HepG2 (cell line): ENCODE data around the gene NAV1. TPM values are rescaled to one million over a fixed set of nuclear protein-coding genes. Genes with fewer than 3 reads are reported as not detected.

ENCODE experiments used
- CBX2 ChIP-seq, 2 experiments: fragments of 200-600 bp in 1 of 2; sonication (generic); formaldehyde crosslinking in 1 of 2; IDR thresholded peaks; 2 replicates each; pipeline versions ENCODE4 v1.7.0 to v1.8.1; 2018 to 2022; ENCODE audit warnings: low read depth in 2 of 2, low read length in 1 of 2, mild to moderate bottlenecking in 1 of 2, missing genetic modification reagents in 1 of 2
- CHD2 ChIP-seq: IDR thresholded peaks from 2 replicates; pipeline ENCODE4 v1.6.1; 2011; ENCODE audit warnings: low read depth, low read length, improper control_type of control experiment
- CREM ChIP-seq, 2 experiments: sonication (generic) in 1 of 2; formaldehyde crosslinking in 1 of 2; IDR thresholded peaks; 2 replicates each; pipeline versions ENCODE4 v1.4.0 to v1.6.1; 2016 to 2020; ENCODE audit warnings: antibody characterized with exemption in 1 of 2, mild to moderate bottlenecking in 1 of 2, missing genetic modification reagents in 1 of 2
- GMEB2 ChIP-seq: IDR thresholded peaks from 2 replicates; pipeline ENCODE4 v1.6.1; 2016; ENCODE audit warnings: missing biosample characterization, missing genetic modification reagents, low read depth
- KDM5B ChIP-seq: sonication (generic); formaldehyde crosslinking; IDR thresholded peaks from 2 replicates; pipeline ENCODE4 v1.4.0; 2020; ENCODE audit warnings: missing genetic modification reagents, mild to moderate bottlenecking, borderline replicate concordance
- MED1 ChIP-seq: sonication (generic); formaldehyde crosslinking; IDR thresholded peaks from 2 replicates; pipeline ENCODE4 v1.4.0; 2020; ENCODE audit warnings: missing genetic modification reagents
- MEIS2 ChIP-seq: sonication (generic); formaldehyde crosslinking; IDR thresholded peaks from 2 replicates; pipeline ENCODE4 v1.9.0; 2021; ENCODE audit warnings: mild to moderate bottlenecking, missing genetic modification reagents
- NR0B2 ChIP-seq: sonication (generic); formaldehyde crosslinking; IDR thresholded peaks from 2 replicates; pipeline ENCODE4 v1.4.0; 2020; ENCODE audit warnings: mild to moderate bottlenecking, missing genetic modification reagents
- RAD51 ChIP-seq: fragments of 450-650 bp; IDR thresholded peaks from 2 replicates; pipeline ENCODE4 v1.6.1; 2016; ENCODE audit warnings: borderline replicate concordance
- STAT6 ChIP-seq: sonication (generic); formaldehyde crosslinking; IDR thresholded peaks from 2 replicates; pipeline ENCODE4 v1.4.0; 2020; ENCODE audit warnings: missing genetic modification reagents, mild to moderate bottlenecking, borderline replicate concordance
- THAP11 ChIP-seq: IDR thresholded peaks from 2 replicates; pipeline ENCODE4 v1.6.1; 2016; ENCODE audit warnings: missing biosample characterization, missing genetic modification reagents
- ZMYM2 ChIP-seq: sonication (generic); formaldehyde crosslinking; IDR thresholded peaks from 2 replicates; pipeline ENCODE4 v1.8.0; 2022; ENCODE audit warnings: mild to moderate bottlenecking, missing genetic modification reagents
- ZNF124 ChIP-seq: sonication (generic); formaldehyde crosslinking; IDR thresholded peaks from 2 replicates; pipeline ENCODE4 v1.4.0; 2020; ENCODE audit warnings: missing genetic modification reagents
- ZNF224 ChIP-seq: sonication (generic); formaldehyde crosslinking; IDR thresholded peaks from 2 replicates; pipeline ENCODE4 v1.5.0; 2020; ENCODE audit warnings: mild to moderate bottlenecking, missing genetic modification reagents
- ZNF256 ChIP-seq: sonication (generic); formaldehyde crosslinking; conservative IDR thresholded peaks from 2 replicates; pipeline ENCODE4 v1.4.0; 2020; ENCODE audit warnings: missing genetic modification reagents
- ZNF3 ChIP-seq: IDR thresholded peaks from 2 replicates; pipeline ENCODE4 v1.7.0; 2017; ENCODE audit warnings: inconsistent platforms
- ZNF557 ChIP-seq: sonication (generic); formaldehyde crosslinking; IDR thresholded peaks from 2 replicates; pipeline ENCODE4 v1.4.0; 2020; ENCODE audit warnings: missing genetic modification reagents
- ZNF574 ChIP-seq: sonication (generic); formaldehyde crosslinking; IDR thresholded peaks from 2 replicates; pipeline ENCODE4 v1.4.0; 2020; ENCODE audit warnings: missing genetic modification reagents
- ZNF577 ChIP-seq: sonication (generic); formaldehyde crosslinking; IDR thresholded peaks from 2 replicates; pipeline ENCODE4 v1.4.0; 2020; ENCODE audit warnings: mild to moderate bottlenecking, low read depth, missing genetic modification reagents, borderline replicate concordance
- ZNF644 ChIP-seq: IDR thresholded peaks from 2 replicates; pipeline ENCODE4 v1.6.1; 2016; ENCODE audit warnings: low read depth
- ZNF850 ChIP-seq: sonication (generic); formaldehyde crosslinking; conservative IDR thresholded peaks from 2 replicates; pipeline ENCODE4 v1.9.0; 2021; ENCODE audit warnings: mild to moderate bottlenecking, missing genetic modification reagents
- ZSCAN31 ChIP-seq: sonication (generic); formaldehyde crosslinking; IDR thresholded peaks from 2 replicates; pipeline ENCODE4 v1.5.0; 2020; ENCODE audit warnings: low read depth, mild to moderate bottlenecking, missing genetic modification reagents
- polyA plus RNA-seq, 8 experiments: library from polyadenylated mRNA; depleted of rRNA in 3 of 8; stranded (reverse) in 7 of 8; unstranded in 1 of 8; fragments of >200 nt; fragmentation: Illumina TruSeq in 4 of 8; extraction: Trizol in 4 of 8; gene quantifications; 2 replicates each; pipeline versions ENCODE4 v1.2.1 to v1.2.3, GENCODE V29; 2011 to 2016; ENCODE audit warnings: low read depth in 4 of 8, missing spikeins in 1 of 8, mixed read lengths in 1 of 8; ENCODE audit not compliant: insufficient read depth in 1 of 8
- total RNA-seq, 5 experiments: library from RNA; depleted of rRNA; stranded (reverse); fragments of >200 nt; fragmentation: Illumina TruSeq; extraction: Trizol; gene quantifications; 2 replicates each; pipeline ENCODE4 v1.2.3, GENCODE V29; 2016; ENCODE audit warnings: low read depth in 1 of 5

NAV1 gene
- total and polyA plus RNA-seq, 2 of the 13 experiments (the other 11 are each of a cell fraction or from before 2014, with no cell fraction given), result not detected

GRCh38 chr1:201506557-201507359, 32.2 kb upstream of the NAV1 start, which contains the start of gene CSRP1 (continued):
- no peak for TF ChIP-seq ZNF3 (CRISPR knock-in tag)
- no peak for TF ChIP-seq ZSCAN31
- TF ChIP-seq ZNF224 (CRISPR knock-in tag), result no peak
- no peak for TF ChIP-seq ZNF557 (CRISPR knock-in tag)
- TF ChIP-seq ZNF256, result no peak
- no peak for TF ChIP-seq ZNF574 (CRISPR knock-in tag)
- peak; percentile 26; the same call in 1 of the 2 replicates for TF ChIP-seq MEIS2 (CRISPR knock-in tag)
- no peak for TF ChIP-seq ZMYM2 (CRISPR knock-in tag)
- no peak for TF ChIP-seq ZNF124 (CRISPR knock-in tag)
- TF ChIP-seq CBX2 (IDR thresholded peaks at IDR 0.05; ENCODE audit: low read depth, low read length), result no peak
- TF ChIP-seq CBX2 (CRISPR knock-in tag; IDR thresholded peaks at IDR 0.05; ENCODE audit: low read depth), result no peak
- no peak for TF ChIP-seq STAT6 (CRISPR knock-in tag)
- TF ChIP-seq ZNF577 (CRISPR knock-in tag), result no peak
- TF ChIP-seq ZNF850 (CRISPR knock-in tag), result no peak
- no peak; the same call in 1 of the 2 replicates for TF ChIP-seq THAP11 (CRISPR knock-in tag)
- no peak for TF ChIP-seq GMEB2 (CRISPR knock-in tag)
- 0 out of 2 replicates have a peak, but pooled peaks have one; percentile 66 for TF ChIP-seq NR0B2
- TF ChIP-seq MED1 (CRISPR knock-in tag), result no peak
- TF ChIP-seq CHD2, result no peak
- no peak for TF ChIP-seq RAD51
- TF ChIP-seq CREM (IDR thresholded peaks at IDR 0.05), result no peak
- TF ChIP-seq CREM (CRISPR knock-in tag; IDR thresholded peaks at IDR 0.05), result no peak
- TF ChIP-seq KDM5B (CRISPR knock-in tag), result peak; percentile 67; the same call in 1 of the 2 replicates
- no peak for TF ChIP-seq ZNF644 (CRISPR knock-in tag)
